Measurements from ENCODE around the gene MYO18A.
"Not testable (repeated sequence)": the region's sequence is repeated elsewhere in the genome, so short reads cannot be mapped to it uniquely, and the experiment has no call there.

Gene MYO18A

DNA sequence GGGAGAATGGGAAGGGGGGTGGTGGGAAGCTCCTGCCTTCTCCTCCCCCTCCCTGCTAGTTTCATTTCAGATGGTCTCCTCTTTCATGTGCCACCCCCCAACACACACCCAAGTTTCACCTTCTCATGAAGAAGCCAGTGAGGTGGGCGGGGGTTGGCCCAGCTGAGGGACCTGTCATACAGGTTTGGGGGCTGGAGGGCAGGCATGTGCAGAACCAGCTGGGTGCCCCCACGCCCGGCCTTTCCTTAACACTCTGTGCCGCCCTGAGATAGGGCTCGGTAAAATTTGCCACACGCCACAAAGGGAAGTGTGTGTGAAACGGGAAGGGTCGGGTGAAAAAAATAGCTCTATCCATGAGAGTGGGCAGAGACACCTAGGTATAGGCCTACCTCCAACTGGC, 79.9 kb downstream of the MYO18A start:
- no peaks in the 10 kb centered on the region for H3K9me3 Mint-ChIP-seq
- H3K36me3 Mint-ChIP-seq: peaks cover 51% of the 10 kb centered on the region
- peak overlapping the region; percentile 83 for H3K27ac Mint-ChIP-seq
- no peak for DNase-seq (ENCODE audit: low spot score in 2 of 2)
- H3K4me1 Mint-ChIP-seq: peaks cover 10% of the 10 kb centered on the region
- no peak overlapping the region for H3K4me3 Mint-ChIP-seq
- no peak for ATAC-seq

- H3K4me1 Mint-ChIP-seq: peaks cover 8% of the 10 kb centered on the region
- peak overlapping the region; percentile 83 for H3K27ac Mint-ChIP-seq
- no peak for DNase-seq (ENCODE audit: low spot score in 2 of 2)
- H3K36me3 Mint-ChIP-seq: peaks cover 46% of the 10 kb centered on the region
- no peaks in the 10 kb centered on the region for H3K9me3 Mint-ChIP-seq
- H3K4me3 Mint-ChIP-seq: no peak overlapping the region
- ATAC-seq: no peak
These were observed 80.7 kb downstream of the MYO18A start for GRCh38 chr17:29099527-29099926.

DNA sequence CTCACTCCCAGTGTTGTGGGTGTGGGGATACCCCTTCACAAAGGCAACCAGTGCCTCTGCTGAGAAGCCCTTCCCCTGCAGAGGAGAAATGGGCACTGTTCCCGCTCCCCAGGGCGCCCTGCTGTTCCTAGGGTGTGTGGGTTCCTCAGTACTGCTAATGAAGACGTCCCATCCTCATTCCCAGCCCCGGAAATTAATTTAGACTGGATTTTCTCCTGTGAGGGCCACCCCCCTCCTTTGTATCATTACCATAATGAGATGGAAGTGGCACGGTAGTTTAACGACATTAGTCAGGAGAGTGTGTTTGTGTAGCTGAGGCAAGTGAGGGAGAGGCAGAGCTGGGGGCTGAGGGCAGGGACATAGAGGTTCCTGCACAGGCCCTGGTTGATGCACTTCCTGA, 84.1 kb downstream of the MYO18A start:
- Mint-ChIP-seq H3K36me3 (peaks cover 39% of the 10 kb centered on the region), H3K27ac (no peak overlapping the region), H3K4me3 (no peak overlapping the region), H3K4me1 (no peaks in the 10 kb centered on the region), H3K9me3 (no peaks in the 10 kb centered on the region)
- ATAC-seq (no peak), DNase-seq (ENCODE audit: low spot score in 2 of 2) (no peak)

DNA sequence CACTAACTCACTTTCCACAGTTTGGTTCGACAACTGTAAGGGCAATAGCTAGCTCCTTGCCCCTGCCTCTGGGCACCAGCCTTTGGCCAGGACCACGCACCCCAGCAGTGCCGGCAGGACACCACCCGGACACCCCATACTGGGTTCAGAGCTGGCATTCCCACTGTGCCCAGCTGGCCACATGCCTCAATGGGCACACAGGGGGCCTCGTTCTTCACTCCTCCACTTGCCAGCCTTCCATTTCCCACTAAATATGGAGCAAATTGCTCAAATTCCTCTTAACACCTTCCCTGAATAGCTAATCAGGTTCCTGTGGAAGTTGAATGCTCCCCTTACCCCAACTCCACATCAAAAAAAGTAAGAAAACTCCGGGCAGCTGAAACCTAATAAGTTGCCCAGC, 84.8 kb downstream of the MYO18A start:
- Mint-ChIP-seq H3K27ac (peak overlapping the region; percentile 70), H3K9me3 (no peaks in the 10 kb centered on the region), H3K4me3 (no peak overlapping the region), H3K4me1 (no peaks in the 10 kb centered on the region), H3K36me3 (peaks cover 46% of the 10 kb centered on the region)
- DNase-seq (ENCODE audit: low spot score in 2 of 2) (no peak), ATAC-seq (no peak)

DNA sequence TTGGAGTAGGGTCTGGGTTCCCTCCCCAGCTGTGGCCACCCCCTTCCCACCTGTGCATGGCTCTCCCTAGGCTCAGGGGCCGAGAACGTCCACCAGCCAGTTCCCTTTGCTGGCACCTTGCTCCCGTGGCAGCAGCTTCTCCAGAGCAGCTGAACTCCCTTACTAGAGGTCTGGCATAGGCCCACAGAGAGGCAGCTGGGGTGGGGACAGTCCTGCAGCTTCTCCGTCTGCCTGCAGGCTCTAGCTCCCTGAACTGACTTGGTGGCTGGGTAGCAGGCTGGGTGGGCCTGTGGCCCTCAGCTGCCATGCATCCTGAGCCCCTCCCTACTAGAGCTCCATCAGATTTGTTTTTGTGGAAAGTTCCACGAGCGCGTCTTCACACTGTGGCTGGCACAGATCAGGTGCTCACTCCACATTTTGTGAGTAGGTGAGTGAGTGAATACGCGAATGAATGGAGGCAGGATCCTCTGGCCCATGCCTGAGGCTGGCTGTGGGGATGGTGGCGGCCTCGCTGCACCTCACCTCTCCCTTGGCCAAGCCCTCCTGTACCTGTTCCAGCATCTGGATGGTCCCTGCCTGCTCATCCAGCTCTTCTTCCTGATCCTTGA, 86.0 kb downstream of the MYO18A start:
- H3K4me3 Mint-ChIP-seq: no peak overlapping the region
- H3K4me1 Mint-ChIP-seq: no peaks in the 10 kb centered on the region
- peak overlapping the region; percentile 70 for H3K27ac Mint-ChIP-seq
- DNase-seq (ENCODE audit: low spot score in 2 of 2): no peak
- no peaks in the 10 kb centered on the region for H3K9me3 Mint-ChIP-seq
- no peak for ATAC-seq
- H3K36me3 Mint-ChIP-seq: peaks cover 51% of the 10 kb centered on the region

DNA sequence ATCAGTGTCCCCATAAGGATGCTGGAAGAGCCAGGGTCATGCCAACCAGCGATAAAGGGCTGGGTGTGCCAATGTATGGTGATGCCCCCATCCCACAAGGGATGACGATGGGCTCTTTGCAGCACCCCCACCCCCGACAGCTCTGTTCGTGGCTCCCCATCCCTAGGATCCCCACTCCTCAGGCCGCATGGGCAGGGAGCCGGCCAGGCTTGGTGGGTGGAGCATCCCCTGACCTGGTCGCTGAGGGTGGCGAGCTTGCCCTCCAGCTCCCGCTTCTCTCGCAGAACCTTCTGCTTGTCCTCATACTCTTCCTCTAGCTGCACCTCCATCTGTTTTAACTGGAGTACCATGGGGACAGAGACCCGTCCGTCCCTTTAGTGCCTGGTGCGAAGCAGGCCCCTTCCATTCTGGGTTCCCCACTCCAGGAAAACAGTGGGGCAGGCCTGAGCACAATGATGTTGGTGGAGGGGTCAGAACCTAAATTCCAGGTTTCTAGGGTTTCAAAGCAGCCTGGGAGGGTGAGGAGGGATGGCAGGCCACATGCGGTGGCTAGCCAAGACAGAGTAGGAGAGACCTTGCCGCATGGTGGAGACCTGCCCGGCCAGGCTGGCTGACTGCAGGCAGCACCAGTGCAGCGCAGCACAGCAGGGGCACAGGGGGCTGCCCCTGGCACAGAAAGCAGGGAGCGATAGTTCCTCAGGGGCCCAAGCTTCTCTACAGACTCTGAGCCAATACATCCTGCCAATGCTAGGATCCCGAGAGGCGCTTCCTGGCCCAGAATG, 86.9 kb downstream of the MYO18A start:
- H3K4me1 Mint-ChIP-seq: no peaks in the 10 kb centered on the region
- peaks cover 57% of the 10 kb centered on the region for H3K36me3 Mint-ChIP-seq
- ATAC-seq (no peak), DNase-seq (ENCODE audit: low spot score in 2 of 2) (no peak)
- H3K9me3 Mint-ChIP-seq: no peaks in the 10 kb centered on the region
- no peak overlapping the region for H3K4me3 Mint-ChIP-seq
- H3K27ac Mint-ChIP-seq: peak overlapping the region; percentile 40

DNA sequence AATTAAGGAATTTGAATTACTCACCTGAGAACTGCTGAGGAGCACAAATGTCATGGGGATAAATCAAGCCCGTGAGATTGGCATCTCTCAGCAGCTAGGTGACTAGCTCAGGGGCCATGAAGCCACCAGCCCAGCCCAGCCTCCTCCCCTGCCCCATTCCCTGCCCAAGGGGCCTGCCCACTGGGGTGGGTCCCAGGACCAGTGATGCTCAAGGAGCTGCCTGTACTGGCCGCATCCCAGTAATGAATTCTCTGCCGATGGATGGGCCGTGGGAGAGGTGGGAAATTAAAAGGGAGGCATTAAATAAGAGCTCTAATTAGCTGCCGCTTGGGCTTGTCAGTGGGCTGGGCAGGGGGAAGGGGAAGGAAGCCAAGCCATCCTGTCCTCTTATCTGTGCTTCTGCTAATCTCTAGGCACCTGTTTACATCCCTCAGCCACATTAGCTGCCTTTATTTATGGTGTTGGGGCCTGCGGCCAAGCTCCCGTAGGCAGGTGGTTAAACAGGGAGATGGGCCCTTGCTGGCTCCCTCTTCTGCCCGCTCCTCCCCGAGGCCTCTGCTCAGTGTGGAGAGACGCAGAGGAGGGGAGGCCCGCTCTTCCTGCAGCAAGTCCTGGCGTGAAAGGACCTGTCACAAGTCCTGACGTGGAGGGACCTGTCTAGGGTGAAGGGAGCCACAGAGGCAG, 88.5 kb downstream of the MYO18A start:
- H3K36me3 Mint-ChIP-seq: peaks cover 65% of the 10 kb centered on the region
- H3K9me3 Mint-ChIP-seq: no peaks in the 10 kb centered on the region
- no peak for ATAC-seq
- H3K4me3 Mint-ChIP-seq: no peak overlapping the region
- peak overlapping the region; percentile 63 for H3K27ac Mint-ChIP-seq
- no peaks in the 10 kb centered on the region for H3K4me1 Mint-ChIP-seq
- DNase-seq (ENCODE audit: low spot score in 2 of 2): no peak

- Mint-ChIP-seq H3K27ac (peak overlapping the region; percentile 63), H3K4me1 (no peaks in the 10 kb centered on the region), H3K36me3 (peaks cover 71% of the 10 kb centered on the region), H3K4me3 (no peak overlapping the region), H3K9me3 (no peaks in the 10 kb centered on the region)
- DNase-seq (ENCODE audit: low spot score in 2 of 2) (no peak), ATAC-seq (no peak)
These were observed 89.2 kb downstream of the MYO18A start for GRCh38 chr17:29090750-29091605.

GRCh38 chr17:29090108-29090507, 90.1 kb downstream of the MYO18A start:
- DNase-seq (ENCODE audit: low spot score in 2 of 2): no peak
- Mint-ChIP-seq H3K36me3 (peaks cover 74% of the 10 kb centered on the region), H3K4me3 (no peak overlapping the region)

GRCh38 chr17:29089601-29090044, 90.6 kb downstream of the MYO18A start:
- Mint-ChIP-seq H3K4me1 (no peaks in the 10 kb centered on the region), H3K4me3 (no peak overlapping the region), H3K27ac (peak overlapping the region; percentile 63), H3K9me3 (no peaks in the 10 kb centered on the region), H3K36me3 (peaks cover 74% of the 10 kb centered on the region)
- no peak for ATAC-seq
- DNase-seq (ENCODE audit: low spot score in 2 of 2): no peak

More at GRCh38 chr17:29090108-29090507, 90.1 kb downstream of the MYO18A start:
- Mint-ChIP-seq H3K9me3 (no peaks in the 10 kb centered on the region), H3K4me1 (no peaks in the 10 kb centered on the region), H3K27ac (peak overlapping the region; percentile 63)
- ATAC-seq: no peak

DNA sequence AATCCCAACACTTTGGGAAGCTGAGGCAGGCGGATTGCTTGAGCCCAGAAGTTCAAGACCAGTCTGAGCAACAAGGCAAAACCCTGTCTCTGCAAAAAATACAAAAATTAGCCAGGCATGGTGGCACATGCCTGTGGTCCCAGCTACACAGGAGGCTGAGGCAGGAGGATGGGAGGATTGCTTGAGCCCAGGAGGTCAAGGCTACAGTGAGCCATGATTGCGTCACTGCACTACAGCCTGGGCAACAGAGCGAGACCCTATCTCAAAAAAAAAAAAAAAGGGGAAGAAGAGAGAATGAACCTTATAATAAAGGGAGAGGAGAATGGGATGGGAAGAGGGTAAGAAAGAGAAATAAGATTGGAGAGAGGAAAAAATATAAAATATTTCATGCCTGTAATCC, 91.4 kb downstream of the MYO18A start:
- not testable (repeated sequence) for H3K9me3 Mint-ChIP-seq; H3K4me3 Mint-ChIP-seq; DNase-seq (ENCODE audit: low spot score in 2 of 2); H3K4me1 Mint-ChIP-seq; ATAC-seq
- Mint-ChIP-seq H3K27ac (peak overlapping the region; percentile 45), H3K36me3 (peaks cover 74% of the 10 kb centered on the region)

DNA sequence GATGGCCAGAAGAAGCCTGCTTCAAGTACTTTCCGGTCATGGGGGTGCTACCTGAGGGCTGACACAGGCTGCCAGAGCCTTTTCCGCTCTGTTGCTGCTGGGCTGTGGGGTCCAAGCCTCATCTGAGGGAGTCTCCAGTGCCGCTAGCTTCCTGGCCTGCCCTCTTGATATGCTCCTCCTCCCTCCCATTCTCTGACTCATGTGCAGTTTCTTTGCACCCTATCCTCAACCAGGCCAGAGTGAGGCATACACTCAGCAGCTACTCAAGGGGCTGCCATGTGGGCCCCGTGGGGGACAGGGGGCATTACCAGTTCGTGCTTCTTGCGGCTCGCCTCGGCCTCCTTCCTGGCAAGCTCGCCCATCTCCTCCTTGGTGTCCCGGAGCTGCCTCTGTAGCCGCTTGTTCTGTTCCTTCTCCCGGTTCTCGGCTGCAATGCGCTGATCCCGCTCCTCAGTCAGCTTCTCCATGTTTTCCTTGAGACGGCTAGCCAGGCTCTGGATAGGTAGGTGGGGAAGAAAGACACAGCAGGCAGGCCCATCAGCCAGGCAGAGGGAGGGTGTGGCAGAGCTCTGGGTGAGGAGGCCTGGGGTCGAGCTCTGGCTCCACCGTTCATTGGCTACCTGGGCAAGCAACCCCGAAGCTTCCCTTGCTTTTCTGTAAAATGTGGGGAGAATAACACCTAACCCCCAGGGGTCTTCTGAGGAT, 93.4 kb downstream of the MYO18A start:
- Mint-ChIP-seq H3K4me3 (no peak overlapping the region), H3K27ac (peak overlapping the region; percentile 34), H3K4me1 (no peaks in the 10 kb centered on the region), H3K9me3 (no peaks in the 10 kb centered on the region), H3K36me3 (peaks cover 57% of the 10 kb centered on the region)
- DNase-seq (ENCODE audit: low spot score in 2 of 2) (no peak), ATAC-seq (no peak)

DNA sequence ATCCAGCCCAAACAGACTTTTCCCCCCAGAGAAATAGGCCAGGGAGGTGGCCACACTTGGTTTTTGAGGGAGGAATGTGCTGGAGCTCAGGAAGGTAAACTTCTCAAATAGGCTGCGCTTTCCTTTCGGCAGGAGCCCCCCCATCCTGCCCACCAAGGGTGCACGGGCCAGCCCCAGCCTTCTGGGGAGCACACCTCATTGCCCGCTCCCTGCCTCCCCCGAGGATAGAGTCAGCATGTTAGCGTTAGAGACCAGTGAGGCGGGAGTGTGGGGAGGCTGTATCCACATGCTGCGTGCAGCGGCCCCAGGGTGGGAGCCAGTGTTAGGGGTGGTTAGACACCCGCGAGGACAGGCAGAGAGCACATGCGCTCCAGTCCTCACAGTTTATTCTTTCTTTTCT, 95.0 kb downstream of the MYO18A start:
- DNase-seq (ENCODE audit: low spot score in 2 of 2): no peak
- Mint-ChIP-seq H3K9me3 (no peaks in the 10 kb centered on the region), H3K27ac (no peak overlapping the region), H3K4me3 (no peak overlapping the region), H3K36me3 (peaks cover 58% of the 10 kb centered on the region), H3K4me1 (no peaks in the 10 kb centered on the region)
- ATAC-seq: no peak

- H3K4me3 Mint-ChIP-seq: no peak overlapping the region
- H3K4me1 Mint-ChIP-seq: no peaks in the 10 kb centered on the region
- DNase-seq (ENCODE audit: low spot score in 2 of 2) (no peak), ATAC-seq (no peak)
- H3K27ac Mint-ChIP-seq: no peak overlapping the region
- H3K9me3 Mint-ChIP-seq: no peaks in the 10 kb centered on the region
- H3K36me3 Mint-ChIP-seq: peaks cover 52% of the 10 kb centered on the region
These were observed 95.6 kb downstream of the MYO18A start for GRCh38 chr17:29084541-29085146.

All from stimulated activated effector memory CD8-positive, alpha-beta T cell treated with anti-CD3 and anti-CD28 coated beads, Interleukin-12 subunit alpha, Interleukin-12 subunit beta, amount 100 ng/mL, for 72 hours (primary cell).